Astrocyte of the cerebellum (primary cell): ENCODE data around the gene AQR.

ENCODE experiments used
- DNase-seq: peaks from one replicate; pipeline ENCODE4 v3.0.0-alpha.2; 2011; ENCODE audit warnings: low read depth
- H3K4me3 ChIP-seq: 2 replicates; pipeline ENCODE4 v1.5.1; 2011; ENCODE audit warnings: mild to moderate bottlenecking, low read depth, low read length, moderate library complexity
- CTCF ChIP-seq: IDR thresholded peaks from 2 replicates; pipeline ENCODE4 v1.5.1; 2012; ENCODE audit warnings: low read length, low read depth, moderate library complexity, mild to moderate bottlenecking; ENCODE audit errors: missing control alignments
- in situ Hi-C: cut with HindIII; loops from 2 replicates; pipeline ENCODE4 v1.10.0; 2017; ENCODE audit warnings: low sequenced_read_pairs

Gene AQR

GRCh38 chr15:34804776-34805175 lies 164.8 kb downstream of the AQR start:
- DNase-seq, result no peak
- no peak overlapping the region for H3K4me3 ChIP-seq
- no peak for TF ChIP-seq CTCF
- in situ Hi-C loops, result no loop called here

GRCh38 chr15:34804113-34804512 lies 165.4 kb downstream of the AQR start:
- in situ Hi-C loops, result no loop called here
- TF ChIP-seq CTCF, result no peak
- no peak for DNase-seq
- H3K4me3 ChIP-seq, result no peak overlapping the region

- TF ChIP-seq CTCF, result no peak
- in situ Hi-C loops, result no loop called here
- DNase-seq, result no peak
- no peak overlapping the region for H3K4me3 ChIP-seq
Measured at GRCh38 chr15:34802803-34803750, 166.5 kb downstream of the AQR start.

- in situ Hi-C loops, result no loop called here
- no peak for TF ChIP-seq CTCF
- no peak for DNase-seq
- H3K4me3 ChIP-seq, result no peak overlapping the region
Measured at GRCh38 chr15:34802371-34802770, 167.2 kb downstream of the AQR start.
